GM12878 (cell line): Measurements from ENCODE around the gene CFAP45. TPM values are rescaled to one million over a fixed set of nuclear protein-coding genes. Genes with fewer than 3 reads are reported as not detected.

Experiments used
- ATAC-seq: fragments of 200-7000 bp; cut with Tn5 transposase; 3 replicates; pipeline ENCODE4 v1.9.1; 2020; ENCODE audit warnings: mild to moderate bottlenecking, moderate library complexity
- BruUV-seq: library from RNA; stranded (reverse); fragments of 400-500 nt; replicated peaks from 2 replicates; lab custom pipeline; 2021; lab: Mats Ljungman, UMichigan
- CTCF ChIA-PET: fragments of 300-600 bp; sonication (Branson Sonifier 250); formaldehyde crosslinking; extraction: SDS; loops from one replicate; lab custom pipeline; 2021; ENCODE audit warnings: inconsistent platforms; lab: Yijun Ruan, JAX
- POLR2A ChIA-PET: fragments of 350-600 bp; formaldehyde crosslinking; extraction: SDS; loops from one replicate; lab custom pipeline; 2021; ENCODE audit warnings: inconsistent platforms; lab: Charles Lee
- RAD21 ChIA-PET: fragments of 300-600 bp; sonication (Branson Sonifier 250); formaldehyde crosslinking; loops from one replicate; lab custom pipeline; 2023; ENCODE audit warnings: antibody characterized with exemption; ENCODE audit not compliant: unreplicated experiment; lab: Charles Lee
- SMC1A ChIA-PET: fragments of 300-600 bp; sonication (Branson Sonifier 250); formaldehyde crosslinking; loops from one replicate; lab custom pipeline; 2023; ENCODE audit not compliant: unreplicated experiment, uncharacterized antibody; lab: Charles Lee
- DNase-seq: peaks from one replicate; pipeline ENCODE4 v3.0.0-alpha.2; 2011; ENCODE audit warnings: low read depth, low spot score
- FAIRE-seq: peaks from 3 replicates; lab custom pipeline; 2011; peaks lifted over from hg19 to GRCh38; lab: Jason Lieb, UNC
- H2AFZ ChIP-seq: 2 replicates; pipeline ENCODE4 v1.6.0; 2011; ENCODE audit warnings: low read depth, low read length, control low read depth; ENCODE audit not compliant: control insufficient read depth
- H3K27ac ChIP-seq: 2 replicates; pipeline ENCODE4 v1.5.1; 2011; ENCODE audit warnings: control low read depth; ENCODE audit not compliant: control insufficient read depth, insufficient read depth
- H3K27me3 ChIP-seq, 2 experiments: replicated peaks in 1 of 2; 2 replicates each; pipeline versions ENCODE4 v1.6.0 to v1.6.1; 2011; ENCODE audit warnings: low read length in 1 of 2; ENCODE audit not compliant: control insufficient read depth in 2 of 2, insufficient read depth in 2 of 2
- H3K36me3 ChIP-seq, 2 experiments: 2 replicates each; pipeline ENCODE4 v1.5.1; 2011; ENCODE audit warnings: low read length in 1 of 2; ENCODE audit not compliant: control insufficient read depth in 2 of 2, insufficient read depth in 2 of 2
- H3K4me1 ChIP-seq: 2 replicates; pipeline ENCODE4 v1.6.1; 2011; ENCODE audit warnings: mild to moderate bottlenecking, low read length, moderate library complexity, mixed read lengths; ENCODE audit not compliant: control insufficient read depth, insufficient read depth
- H3K4me2 ChIP-seq: 2 replicates; pipeline ENCODE4 v1.6.0; 2011; ENCODE audit warnings: control low read depth; ENCODE audit not compliant: control insufficient read depth, insufficient read depth
- H3K4me3 ChIP-seq: fragments of 200-600 bp; sonication (generic); 2 replicates; pipeline ENCODE4 v1.5.1; 2016
- H3K79me2 ChIP-seq: 2 replicates; pipeline ENCODE4 v1.6.0; 2011; ENCODE audit warnings: low read length; ENCODE audit not compliant: control insufficient read depth, insufficient read depth
- H3K9ac ChIP-seq: 2 replicates; pipeline ENCODE4 v1.8.0; 2011; ENCODE audit warnings: low read length, control low read depth, mixed read lengths; ENCODE audit not compliant: control insufficient read depth, insufficient read depth
- H3K9me3 ChIP-seq: replicated peaks from 3 replicates; pipeline ENCODE4 v1.5.1; 2011; ENCODE audit warnings: mild to moderate bottlenecking, low read length; ENCODE audit not compliant: control insufficient read depth, insufficient read depth
- H4K20me1 ChIP-seq: 2 replicates; pipeline ENCODE4 v1.6.0; 2011; ENCODE audit not compliant: control insufficient read depth, insufficient read depth
- CBX5 ChIP-seq: sonication (generic); IDR thresholded peaks from 2 replicates; pipeline ENCODE4 v1.6.1; 2016; ENCODE audit warnings: low read depth, moderate library complexity, mild to moderate bottlenecking, inconsistent platforms
- EP300 ChIP-seq, 2 experiments: fragments of 150-350 bp in 1 of 2; IDR thresholded peaks; 2 replicates each; pipeline ENCODE4 v1.6.1; 2011 to 2012; ENCODE audit warnings: low read depth in 2 of 2, low read length in 2 of 2, borderline replicate concordance in 1 of 2, improper control_type of control experiment in 1 of 2, inconsistent platforms in 1 of 2; ENCODE audit not compliant: control insufficient read depth in 1 of 2
- HDAC6 ChIP-seq: fragments of 200-600 bp; sonication (generic); IDR thresholded peaks from one replicate; pipeline ENCODE4 v1.8.0; 2017; ENCODE audit warnings: antibody characterized with exemption; ENCODE audit not compliant: unreplicated experiment
- SPI1 ChIP-seq: IDR thresholded peaks from 2 replicates; pipeline ENCODE4 v1.6.1; 2011; ENCODE audit warnings: low read depth, mild to moderate bottlenecking, low read length, moderate library complexity, borderline replicate concordance; ENCODE audit not compliant: insufficient read depth
- WRNIP1 ChIP-seq: IDR thresholded peaks from 2 replicates; pipeline ENCODE4 v1.6.1; 2011; ENCODE audit warnings: low read depth, low read length, improper control_type of control experiment, borderline replicate concordance
- ZSCAN29 ChIP-seq: fragments of 450-650 bp; IDR thresholded peaks from 2 replicates; pipeline ENCODE4 v1.6.1; 2017; ENCODE audit warnings: mild to moderate bottlenecking, moderate library complexity
- ZZZ3 ChIP-seq: IDR thresholded peaks from 2 replicates; pipeline ENCODE4 v1.6.1; 2011; ENCODE audit warnings: low read depth; ENCODE audit not compliant: control insufficient read depth, insufficient read length
- WGBS: methylation state at CpG from one replicate; pipeline ENCODE4 v1.1.6; 2016; ENCODE audit warnings: low lambda C conversion rate; ENCODE audit not compliant: insufficient replicate concordance, insufficient coverage; ENCODE audit errors: missing lambda C conversion rate; 5-methylcytosine and 5-hydroxymethylcytosine counted together
- in situ Hi-C: fragments of 300-500 bp; cut with MboI; formaldehyde crosslinking; loops from 9 replicates; pipeline ENCODE4 v1.14.3; 2018; ENCODE audit warnings: mixed read lengths
- intact Hi-C: fragments of 100-400 bp; cut with micrococcal nuclease; formaldehyde crosslinking; loops from one replicate; pipeline ENCODE4 v1.14.2; 2022; ENCODE audit not compliant: unreplicated experiment
- polyA plus RNA-seq, 11 experiments: library from polyadenylated mRNA; depleted of rRNA in 4 of 11; unstranded in 6 of 11; stranded (reverse) in 5 of 11; fragments of >200 nt; fragmentation: Nextera tagmentation in 4 of 11; fragmentation: Illumina TruSeq in 1 of 11; extraction: Ambion mirVana in 4 of 11; extraction: Trizol in 1 of 11; gene quantifications; 1 replicate in 1 of 11; 2 replicates in 10 of 11; pipeline versions ENCODE4 v1.2.1 to v1.2.3, GENCODE V29; 2011 to 2016; ENCODE audit warnings: inconsistent platforms in 2 of 11, missing spikeins in 2 of 11, low read depth in 1 of 11
- total RNA-seq, 4 experiments: library from RNA; depleted of rRNA in 3 of 4; stranded (reverse); fragments of >200 nt in 3 of 4; fragmentation: Illumina TruSeq in 1 of 4; extraction: Trizol in 1 of 4; gene quantifications; 2 replicates each; pipeline versions ENCODE4 v1.2.1 to v1.2.3, GENCODE V29; 2013 to 2021

The CFAP45 gene
- total and polyA plus RNA-seq, 10 of the 15 experiments (the other 5 are each of a cell fraction or from before 2014, with no cell fraction given), result 0.43 to 0.91 (median 0.67) TPM

DNA sequence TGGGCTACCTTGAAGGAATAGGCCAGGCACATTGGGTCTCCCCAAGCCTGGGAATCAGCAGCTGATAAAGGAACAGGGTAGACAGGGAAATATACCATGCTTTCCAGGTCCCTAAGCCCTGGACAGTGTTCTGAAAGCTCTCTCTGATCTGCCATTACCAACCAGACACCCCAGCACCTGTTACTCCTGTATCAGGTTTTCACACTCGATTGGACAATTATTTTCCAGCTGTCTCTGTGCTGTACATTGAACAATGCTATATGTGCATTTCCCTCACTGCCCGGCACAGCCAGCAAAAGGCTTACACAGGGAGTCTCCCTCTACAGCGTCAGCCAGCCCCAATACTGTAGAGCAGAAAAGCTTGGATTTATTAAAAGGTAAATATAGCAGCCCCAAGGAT lies 4.7 kb downstream of the CFAP45 start:
- in situ Hi-C loops (no loop called here), intact Hi-C loops (no loop called here)
- H3K4me3 ChIP-seq, result no peak overlapping the region
- no peak overlapping the region for H2AFZ ChIP-seq
- no peaks in the 10 kb centered on the region for H4K20me1 ChIP-seq
- H3K4me2 ChIP-seq, result no peak overlapping the region
- H3K27me3 ChIP-seq, result 0 out of 4 replicates have a peak, but pooled peaks cover 0 to 2% of the 10 kb centered on the region in 2 experiments
- FAIRE-seq (no peak), DNase-seq (no peak), ATAC-seq (no peak)
- H3K9me3 ChIP-seq, result no peaks in the 10 kb centered on the region
- ChIA-PET RAD21 (interaction anchor here (4.2 to 7.6 kb wide), 2 partner anchors 97 to 113 kb away, joined by 88 to 153 read pairs; no protein-coding TSS in a partner anchor), POLR2A (interaction anchor here (1.0 kb wide), 1 partner anchor 26 kb away, joined by 4 read pairs; no protein-coding TSS in a partner anchor), SMC1A (interaction anchor here (0.8 to 12.2 kb wide), 6 partner anchors 12 to 112 kb away, joined by 3 to 289 read pairs (median 45); partner anchors contain the start of genes FCRL6 and TAGLN2), CTCF (interaction anchor here (0.6 to 14.8 kb wide), 7 partner anchors 8 to 985 kb away, joined by 3 to 476 read pairs (median 5); partner anchors contain the start of gene FCRL6)
- WGBS, result 42% methylated on average over 3 of the region's 3 CpGs
- H3K36me3 ChIP-seq, result no peaks in the 10 kb centered on the region
- BruUV-seq, result no TSS peak
- no peak overlapping the region for H3K27ac ChIP-seq
- peaks cover 3% of the 10 kb centered on the region for H3K4me1 ChIP-seq
- H3K9ac ChIP-seq, result no peak overlapping the region
- H3K79me2 ChIP-seq, result no peaks in the 10 kb centered on the region
- TF ChIP-seq WRNIP1 (no peak), SPI1 (no peak), ZSCAN29 (no peak), CBX5 (no peak), EP300 (IDR thresholded peaks at IDR 0.05; ENCODE audit: borderline replicate concordance in 1 of 2, control insufficient read depth in 1 of 2, low read depth in 2 of 2, low read length in 2 of 2) (no peak), ZZZ3 (no peak), HDAC6 (no peak)
